T-helper 9 cell (primary cell): ENCODE data around the gene B3GNT7.
A peak's percentile ranks its signal among the peaks of the same experiment; 100 is the strongest.
"Not testable (repeated sequence)": the region's sequence is repeated elsewhere in the genome, so short reads cannot be mapped to it uniquely, and the experiment has no call there.

ENCODE experiments used
- DNase-seq: peaks from one replicate; pipeline ENCODE4 v3.0.0-alpha.2; 2020

B3GNT7 gene

GRCh38 chr2:231403421-231404182 lies 8.1 kb downstream of the B3GNT7 start:
- DNase-seq: not testable (repeated sequence)

GRCh38 chr2:231404183-231404578 lies 8.7 kb downstream of the B3GNT7 start:
- DNase-seq: not testable (repeated sequence)

- DNase-seq: not testable (repeated sequence)
Measured at GRCh38 chr2:231405601-231406367, 10.3 kb downstream of the B3GNT7 start.

GRCh38 chr2:231407686-231408085 lies 12.2 kb downstream of the B3GNT7 start:
- not testable (repeated sequence) for DNase-seq

GRCh38 chr2:231408304-231408703 lies 12.8 kb downstream of the B3GNT7 start:
- not testable (repeated sequence) for DNase-seq

- no peak for DNase-seq
Measured at GRCh38 chr2:231409776-231410175, 14.3 kb downstream of the B3GNT7 start.

GRCh38 chr2:231410293-231411004 lies 14.9 kb downstream of the B3GNT7 start:
- DNase-seq: no peak

- DNase-seq: no peak
Measured at GRCh38 chr2:231411237-231411636, 15.7 kb downstream of the B3GNT7 start.

GRCh38 chr2:231411831-231412617 lies 16.5 kb downstream of the B3GNT7 start:
- peak; percentile 47 for DNase-seq

- no peak for DNase-seq
Measured at GRCh38 chr2:231412618-231412963, 17.1 kb downstream of the B3GNT7 start.

- no peak for DNase-seq
Measured at GRCh38 chr2:231413456-231413855, 17.9 kb downstream of the B3GNT7 start.

GRCh38 chr2:231413921-231414476 lies 18.5 kb downstream of the B3GNT7 start:
- no peak for DNase-seq

GRCh38 chr2:231415029-231415428 lies 19.5 kb downstream of the B3GNT7 start:
- no peak for DNase-seq

GRCh38 chr2:231418820-231419640 lies 23.5 kb downstream of the B3GNT7 start:
- no peak for DNase-seq

GRCh38 chr2:231421051-231421580 lies 25.6 kb downstream of the B3GNT7 start:
- DNase-seq: no peak

GRCh38 chr2:231422056-231422455 lies 26.5 kb downstream of the B3GNT7 start:
- no peak for DNase-seq

GRCh38 chr2:231423176-231423575 lies 27.7 kb downstream of the B3GNT7 start:
- DNase-seq: no peak

GRCh38 chr2:231425291-231425810 lies 29.8 kb downstream of the B3GNT7 start:
- DNase-seq: no peak

- peak; percentile 62 for DNase-seq
Measured at GRCh38 chr2:231425811-231426703, 30.5 kb downstream of the B3GNT7 start.

GRCh38 chr2:231427116-231427515 lies 31.6 kb downstream of the B3GNT7 start:
- DNase-seq: no peak
